GM21619 (cell line): ENCODE measurements around the gene RYR1.
A peak's percentile ranks its signal among the peaks of the same experiment; 100 is the strongest.
"Not testable (repeated sequence)": the region's sequence is repeated elsewhere in the genome, so short reads cannot be mapped to it uniquely, and the experiment has no call there.

Experiments
- ATAC-seq: cut with Tn5 transposase; IDR thresholded peaks from one replicate; pipeline ENCODE4 v1.9.1; 2021; ENCODE audit not compliant: unreplicated experiment

Gene RYR1

DNA sequence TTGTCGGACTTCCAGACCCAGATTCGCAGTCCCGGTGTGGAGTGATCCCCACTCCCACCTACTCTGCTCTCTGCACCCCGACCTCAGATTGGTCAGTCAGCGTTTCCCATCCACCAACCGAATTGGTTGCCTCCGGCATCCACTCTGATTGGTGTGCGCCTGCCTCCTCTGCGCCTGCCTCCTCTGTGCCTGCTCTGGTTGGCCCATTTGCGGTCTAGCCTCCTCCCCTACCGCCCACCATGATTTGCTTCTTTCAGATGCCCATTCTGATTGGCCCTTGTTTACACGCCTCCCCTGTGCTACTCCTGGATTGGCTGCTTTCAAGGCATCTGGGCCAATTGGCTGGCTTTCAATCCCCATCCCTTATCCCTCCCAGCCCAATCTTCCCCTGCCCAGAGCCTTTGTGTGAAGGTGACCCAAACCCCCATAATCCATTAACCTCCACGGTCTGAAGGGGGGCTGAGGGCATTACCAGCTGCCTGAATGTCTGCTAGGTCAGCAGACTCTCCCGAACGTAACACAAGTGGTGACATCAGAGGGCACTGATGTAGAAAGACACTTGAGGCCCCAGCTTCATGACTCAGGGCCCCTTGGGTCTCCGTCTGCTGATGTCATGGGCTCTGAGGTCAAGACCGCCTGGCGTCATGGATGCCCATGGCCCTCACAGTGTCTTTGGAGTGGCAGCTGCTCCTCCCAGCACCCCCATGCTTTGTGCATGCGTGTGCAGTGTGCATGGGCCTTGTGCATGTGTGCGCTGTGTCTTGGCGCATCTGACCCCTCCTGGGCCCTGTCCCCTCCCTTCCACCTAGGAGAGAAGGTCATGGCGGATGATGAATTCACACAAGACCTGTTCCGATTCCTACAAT is 103.8 kb downstream of the RYR1 start:
- ATAC-seq, result no peak

DNA sequence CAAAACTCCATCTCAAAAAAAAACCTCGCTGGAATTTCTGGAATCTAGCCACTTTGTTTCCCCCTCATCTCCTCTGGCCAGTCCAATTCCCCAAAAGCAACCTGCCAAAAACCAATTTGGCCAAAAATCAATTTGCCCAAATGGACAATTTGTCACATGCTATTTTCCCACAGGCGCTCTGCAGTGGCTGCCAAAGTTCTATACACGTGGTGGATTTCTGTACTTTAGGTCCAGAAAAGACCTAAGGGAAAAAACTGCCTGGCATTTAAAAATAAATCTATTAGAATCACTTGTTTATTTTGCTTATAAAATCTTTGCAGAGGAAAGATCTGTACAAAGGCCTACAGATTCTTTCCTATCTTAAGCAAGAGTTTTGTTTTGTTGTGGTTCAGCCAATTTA is 104.9 kb downstream of the RYR1 start:
- no peak for ATAC-seq

DNA sequence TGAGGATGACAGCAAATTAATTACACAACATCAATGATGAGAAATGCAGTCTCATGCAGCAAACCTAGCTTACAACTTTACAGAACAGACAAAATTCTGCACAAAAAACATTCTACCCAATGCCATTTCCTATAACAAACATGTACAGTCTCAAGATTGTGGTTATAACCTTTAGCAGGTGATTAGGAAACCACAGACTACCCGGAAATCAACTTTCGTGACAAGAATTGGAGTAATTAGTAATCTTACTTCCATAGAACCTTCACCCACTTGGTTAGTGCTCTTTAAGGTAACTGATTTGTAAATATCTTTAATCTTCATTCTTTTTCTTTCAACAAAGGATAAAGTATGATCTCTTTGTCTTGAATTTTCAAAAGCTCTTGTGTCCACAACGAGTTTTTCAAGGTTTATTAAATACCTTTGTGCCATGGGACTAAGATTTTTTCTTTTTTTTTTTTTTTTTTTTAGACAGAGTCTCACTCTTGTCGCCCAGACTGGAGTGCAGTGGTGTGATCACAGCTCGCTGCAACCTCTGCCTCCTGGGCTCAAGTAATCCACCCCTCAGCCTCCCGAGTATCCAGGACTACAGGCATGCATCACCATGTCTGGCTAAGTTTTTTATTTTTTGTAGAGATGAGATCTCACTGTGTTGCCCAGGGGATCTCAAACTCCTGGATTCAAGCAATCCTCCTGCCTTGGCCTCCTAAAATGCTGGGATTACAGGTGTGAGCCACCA is 105.5 kb downstream of the RYR1 start:
- ATAC-seq, result no peak

DNA sequence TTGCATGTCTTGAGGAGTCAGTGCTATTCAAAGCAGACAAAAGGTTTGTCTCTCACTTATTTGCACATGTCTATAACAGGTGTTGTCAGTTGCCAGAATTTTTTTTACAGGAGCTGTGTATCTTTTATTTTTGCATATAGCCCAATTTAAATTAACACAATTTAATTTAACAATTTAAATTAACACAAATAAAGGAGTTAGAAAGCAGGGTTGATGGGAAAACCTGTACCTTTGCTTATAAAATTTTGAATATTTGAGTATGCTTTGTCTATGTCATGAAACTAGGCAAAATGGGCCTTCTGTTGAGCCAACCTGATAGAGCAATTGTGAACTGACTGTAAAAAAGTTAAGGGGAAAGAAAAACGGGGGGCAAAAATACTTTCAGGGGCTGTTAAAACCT is 106.3 kb downstream of the RYR1 start:
- no peak for ATAC-seq

DNA sequence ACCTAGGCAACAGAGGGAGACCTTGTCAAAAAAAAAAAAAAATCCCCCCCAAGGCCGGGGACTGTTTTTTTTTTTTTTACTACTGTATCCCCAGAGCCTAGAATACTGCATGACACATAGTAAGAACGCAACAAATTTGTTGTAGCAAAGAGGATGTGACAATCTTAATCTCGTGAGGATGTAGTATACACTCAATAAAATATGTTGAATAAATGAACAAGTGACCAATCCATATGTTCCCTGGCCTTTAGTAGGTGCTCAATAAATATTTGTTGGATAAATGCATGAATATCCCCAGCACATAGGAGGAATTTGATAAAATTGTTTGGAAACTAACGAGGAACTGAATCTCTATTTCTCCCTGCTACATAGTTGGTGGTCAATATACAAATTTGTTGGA is 108.5 kb downstream of the RYR1 start:
- ATAC-seq, result no peak

DNA sequence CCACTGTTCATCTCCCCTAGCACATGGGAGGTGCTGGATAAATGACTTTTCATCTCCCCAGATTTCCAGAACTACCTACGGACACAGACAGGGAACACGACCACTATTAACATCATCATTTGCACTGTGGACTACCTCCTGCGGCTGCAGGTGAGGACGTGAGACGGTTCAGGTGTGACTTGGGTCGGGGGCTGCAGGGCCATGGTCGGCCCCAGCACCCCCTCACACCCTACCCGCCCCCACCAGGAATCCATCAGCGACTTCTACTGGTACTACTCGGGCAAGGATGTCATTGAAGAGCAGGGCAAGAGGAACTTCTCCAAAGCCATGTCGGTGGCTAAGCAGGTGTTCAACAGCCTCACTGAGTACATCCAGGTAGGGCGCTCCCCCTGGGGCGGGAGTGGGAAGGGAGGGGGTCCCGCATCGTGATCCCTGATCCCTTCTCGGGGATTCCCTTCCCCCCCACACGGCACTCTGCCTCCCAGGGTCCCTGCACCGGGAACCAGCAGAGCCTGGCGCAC is 109.9 kb downstream of the RYR1 start:
- ATAC-seq, result no peak

DNA sequence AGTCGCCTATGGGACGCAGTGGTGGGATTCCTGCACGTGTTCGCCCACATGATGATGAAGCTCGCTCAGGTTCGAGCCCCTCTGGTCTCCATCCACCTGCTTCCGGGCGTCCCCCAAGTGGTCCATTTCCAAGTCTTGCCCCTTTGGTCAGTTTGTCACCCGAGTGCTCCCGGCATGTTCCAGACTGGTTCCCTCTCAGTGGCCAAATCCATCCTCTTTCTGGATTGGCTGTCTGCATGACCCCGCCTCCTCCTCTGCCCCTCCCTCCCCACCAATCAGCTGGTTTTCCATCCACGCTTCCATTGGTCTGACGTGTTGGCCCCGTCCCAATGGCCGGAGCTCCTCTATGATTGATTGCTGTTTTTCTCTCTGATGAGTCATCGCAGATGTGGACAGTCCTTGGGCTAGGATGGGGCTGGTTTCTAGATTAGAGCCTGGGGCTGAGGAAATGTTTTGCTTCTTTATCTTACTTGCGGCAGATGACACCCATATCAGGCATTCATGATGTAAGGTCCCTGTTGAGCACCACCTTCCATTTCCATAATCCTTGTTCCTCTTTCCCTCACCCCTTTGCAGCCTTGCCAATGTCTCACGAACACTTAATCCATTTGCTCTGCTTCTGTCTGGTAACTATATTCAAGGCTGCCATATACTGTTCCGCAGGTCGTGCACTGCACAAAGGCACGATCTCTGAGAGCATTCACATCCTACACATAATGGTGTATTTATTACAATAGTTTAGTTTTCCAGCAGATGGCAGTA is 110.5 kb downstream of the RYR1 start:
- no peak for ATAC-seq

DNA sequence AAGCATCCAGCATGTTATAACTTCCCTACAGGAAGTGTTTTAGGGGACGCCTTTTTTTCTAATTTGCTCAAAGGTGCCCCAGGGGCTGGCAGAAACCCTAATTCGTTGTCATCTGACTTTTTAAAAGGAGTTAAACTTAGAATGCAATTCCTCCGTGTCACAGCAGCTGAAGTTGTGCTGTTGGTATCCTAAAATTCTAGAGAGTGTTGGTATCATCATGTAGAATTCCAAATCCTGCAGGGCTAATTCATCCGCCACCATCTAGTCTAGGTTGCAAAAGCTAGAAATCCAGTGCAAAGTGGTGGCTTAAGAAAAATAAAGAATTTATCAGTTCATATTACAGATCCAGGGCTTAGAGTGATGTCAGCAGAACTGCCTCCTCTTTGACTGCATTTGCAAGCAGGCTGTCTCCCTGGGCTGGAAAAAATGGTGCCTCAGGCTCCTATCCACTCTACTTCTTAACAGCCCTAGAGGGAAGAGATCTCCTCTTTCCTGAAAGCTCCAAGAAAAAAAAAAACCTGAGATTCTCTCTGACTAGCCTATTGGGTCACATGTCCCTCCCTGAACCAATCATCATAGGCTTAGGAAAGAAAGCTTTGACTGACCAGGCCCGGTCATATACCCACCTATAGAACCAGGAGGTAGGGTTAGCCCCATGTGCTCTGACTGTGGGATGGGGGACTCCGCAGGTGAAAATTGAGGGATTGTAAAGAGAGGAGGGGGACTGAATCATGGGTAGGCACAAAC is 111.3 kb downstream of the RYR1 start:
- ATAC-seq, result no peak

DNA sequence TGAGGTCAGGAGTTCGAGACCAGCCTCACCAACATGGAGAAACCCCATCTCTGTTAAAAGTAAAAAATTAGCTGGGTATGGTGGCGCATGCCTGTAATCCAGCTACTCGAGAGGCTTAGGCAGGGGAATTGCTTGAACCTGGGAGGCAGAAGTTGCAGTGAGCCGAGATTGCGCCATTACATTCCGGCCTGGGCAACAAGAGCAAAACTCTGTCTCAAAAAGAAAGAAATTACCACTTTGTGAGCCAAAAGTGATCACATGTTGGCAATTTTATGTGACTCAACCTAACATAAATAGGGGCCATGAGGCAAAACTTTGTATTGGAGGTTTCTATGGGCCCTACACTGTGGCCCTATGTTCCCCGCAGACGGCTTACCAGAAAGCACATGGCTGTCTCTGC is 112.1 kb downstream of the RYR1 start:
- no peak for ATAC-seq

DNA sequence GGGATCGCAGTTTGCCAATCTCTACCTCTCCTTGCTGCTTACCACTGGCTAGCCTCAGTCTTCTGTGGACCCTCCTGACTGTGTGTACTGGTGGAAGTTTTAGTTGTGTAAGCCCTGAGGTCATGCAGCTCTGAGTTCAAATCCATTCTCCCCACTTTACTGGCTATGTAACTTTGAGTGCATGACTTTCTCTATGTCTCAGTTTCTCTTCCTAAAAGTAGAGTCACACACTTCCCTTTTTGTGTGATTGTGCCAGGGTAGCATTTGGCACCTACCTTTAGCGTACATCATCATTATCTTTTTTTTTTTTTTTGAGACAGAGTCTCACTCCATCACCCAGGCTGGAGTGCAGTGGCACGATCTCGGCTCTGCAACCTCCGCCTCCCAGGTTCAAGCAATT is 113.9 kb downstream of the RYR1 start:
- ATAC-seq, result no peak

DNA sequence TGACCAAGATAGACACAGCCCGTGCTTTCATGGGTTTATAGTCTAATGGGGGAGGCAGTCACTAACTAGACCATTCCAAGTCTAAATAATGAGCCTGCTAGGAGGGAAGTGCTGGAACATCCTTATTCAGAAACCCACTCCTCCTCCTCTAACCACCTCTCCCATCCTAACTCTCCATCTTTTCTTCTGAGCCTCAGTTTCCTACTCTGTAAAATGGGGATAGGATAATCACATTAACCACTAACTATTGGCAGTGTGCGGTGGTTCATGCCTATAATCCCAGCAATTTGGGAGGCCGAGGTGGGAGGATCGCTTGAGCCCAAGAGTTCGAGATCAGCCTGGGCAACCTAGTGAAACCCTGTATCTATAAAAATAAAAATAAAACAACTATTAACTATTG is 115.6 kb downstream of the RYR1 start:
- ATAC-seq, result no peak

DNA sequence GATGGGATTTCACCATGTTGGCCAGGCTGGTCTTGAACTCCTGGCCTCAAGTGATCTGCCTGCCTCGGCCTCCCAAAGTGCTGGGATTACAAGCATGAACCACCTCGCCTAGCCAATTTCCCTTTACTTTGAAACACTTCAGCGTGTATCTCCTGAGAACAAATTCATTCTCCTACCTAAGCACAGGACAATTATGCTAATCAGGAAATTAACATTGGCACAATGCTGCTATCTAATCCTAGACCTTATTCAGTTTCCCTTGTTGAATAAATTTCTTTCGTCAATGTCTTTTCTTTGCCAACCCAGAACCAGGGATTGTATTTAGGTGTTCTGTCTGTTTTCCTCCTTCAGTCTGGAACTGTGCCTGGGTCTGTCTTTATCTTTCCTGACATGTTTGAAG is 116.5 kb downstream of the RYR1 start:
- ATAC-seq, result no peak

DNA sequence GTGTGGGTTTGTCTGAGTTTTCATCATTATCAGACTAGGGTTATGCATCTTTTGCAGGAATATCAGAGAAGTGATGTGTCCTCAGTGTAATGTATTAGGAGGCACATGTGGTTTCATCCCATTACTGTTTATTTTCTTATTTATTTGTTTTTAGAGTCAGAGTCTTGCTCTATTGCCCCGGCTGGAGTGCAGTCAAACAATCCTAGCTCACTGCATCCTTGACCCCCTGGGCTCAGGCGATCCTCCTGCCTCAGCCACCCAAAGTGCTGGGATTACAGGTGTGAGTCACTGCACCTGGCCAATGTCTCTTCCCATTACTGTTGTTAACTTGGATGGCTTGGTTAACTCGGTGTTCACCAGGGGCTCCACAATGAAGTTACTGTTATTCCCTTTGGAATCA is 116.9 kb downstream of the RYR1 start:
- no peak for ATAC-seq

DNA sequence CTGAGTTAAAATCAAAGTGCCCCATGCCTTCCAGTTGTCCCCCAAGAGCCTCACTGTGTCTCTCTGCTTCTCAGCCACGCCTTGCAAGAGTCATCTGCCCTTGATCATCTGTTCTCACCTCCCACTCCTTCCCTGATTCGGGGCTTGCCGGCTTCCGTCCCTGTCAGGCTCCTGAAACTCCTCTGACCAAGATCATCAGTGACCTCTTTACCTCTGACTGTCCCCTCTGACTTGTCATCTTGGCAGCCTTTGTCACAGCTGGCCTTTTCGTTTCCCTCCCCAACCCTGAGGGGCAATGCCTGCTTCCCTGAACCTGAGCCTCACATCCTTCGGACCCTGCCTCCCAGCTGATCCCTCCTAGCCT is 117.9 kb downstream of the RYR1 start:
- peak; percentile 61 for ATAC-seq

DNA sequence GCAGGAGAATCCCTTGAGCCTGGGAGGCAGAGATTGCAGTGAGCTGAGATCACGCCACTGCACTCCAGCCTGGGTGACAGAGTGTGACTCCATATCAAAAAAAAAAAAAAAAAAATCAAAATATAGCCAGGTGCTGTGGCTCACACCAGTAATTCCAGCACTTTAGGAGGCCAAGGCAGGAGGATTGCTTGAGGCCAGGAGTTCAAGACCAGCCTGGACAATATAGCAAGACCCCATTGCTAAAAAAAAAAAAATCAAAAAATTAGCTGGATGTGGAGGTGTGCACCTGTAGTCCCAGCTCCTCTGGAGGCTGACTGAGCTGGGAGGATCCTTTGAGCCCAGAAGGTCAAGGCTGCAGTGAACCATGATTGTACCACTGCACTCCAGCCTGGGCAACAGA is 119.7 kb downstream of the RYR1 start:
- not testable (repeated sequence) for ATAC-seq

DNA sequence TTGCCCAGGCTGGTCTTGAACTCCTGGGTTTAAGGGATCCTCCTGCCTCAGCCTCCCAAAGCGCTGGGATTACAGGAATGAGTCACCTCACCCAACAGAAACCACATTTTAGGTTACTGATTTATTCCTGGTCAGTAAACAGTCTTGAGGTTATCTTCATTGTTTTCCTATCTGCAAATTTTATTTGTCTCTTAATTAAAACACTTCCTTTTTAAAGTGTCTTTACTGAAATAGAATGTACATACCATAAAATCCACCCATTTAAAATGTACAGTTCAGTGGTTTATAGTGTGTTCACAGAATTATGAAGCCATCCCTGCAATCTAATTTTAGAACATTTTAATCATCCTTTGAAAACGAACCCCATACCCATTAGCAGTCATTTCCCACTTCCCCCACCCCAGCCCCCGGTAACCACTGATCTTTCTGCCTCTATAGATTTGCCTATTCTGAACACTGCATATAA is 121.2 kb downstream of the RYR1 start:
- no peak for ATAC-seq

DNA sequence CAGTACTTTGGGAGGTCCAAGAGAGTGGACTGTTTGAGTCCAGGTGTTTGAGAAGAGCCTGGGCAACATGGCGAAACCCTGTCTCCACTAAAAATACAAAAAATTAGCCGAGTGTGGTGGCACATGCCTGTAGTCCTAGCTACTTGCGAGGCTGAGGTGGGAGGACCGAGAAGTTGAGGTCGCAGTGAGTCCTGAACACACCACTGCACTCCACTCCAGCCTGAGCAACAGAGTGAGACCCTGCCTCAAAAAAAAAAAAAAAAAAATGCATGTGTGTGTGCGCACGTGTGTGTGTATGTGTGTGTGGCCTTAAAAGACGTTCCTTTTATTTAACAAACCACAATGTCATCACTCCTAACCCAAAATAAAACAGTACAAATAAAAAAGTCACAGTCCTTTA is 121.7 kb downstream of the RYR1 start:
- no peak for ATAC-seq

DNA sequence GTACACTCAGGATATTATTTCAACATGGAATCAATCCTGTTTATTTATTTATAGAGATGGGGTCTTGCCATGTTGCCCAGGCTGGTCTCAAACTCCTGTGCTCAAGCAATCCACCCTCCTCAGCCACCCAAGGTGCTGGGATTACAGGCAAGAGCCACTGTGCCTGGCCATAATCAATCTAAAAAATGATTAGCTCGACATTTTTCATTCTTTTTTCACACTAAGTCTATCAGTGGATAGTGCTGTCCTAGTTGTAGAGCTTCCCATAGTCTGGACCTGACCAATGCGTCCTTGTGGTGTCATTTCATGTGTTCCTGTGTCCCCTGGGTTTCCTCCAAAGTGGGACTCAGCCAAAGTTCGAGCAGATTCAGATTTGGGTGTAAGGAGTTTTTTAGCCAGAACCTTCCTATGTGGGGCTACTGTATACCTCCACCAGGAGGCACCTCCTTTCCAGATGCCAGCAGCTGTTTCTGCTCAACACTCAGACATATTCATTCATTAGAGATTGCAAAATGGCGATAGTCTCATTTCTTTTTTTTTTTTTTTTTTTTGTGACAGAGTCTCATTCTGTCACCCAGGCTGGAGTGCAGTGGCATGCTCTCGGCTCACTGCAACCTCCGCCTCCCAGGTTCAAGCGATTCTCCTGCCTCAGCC is 123.2 kb downstream of the RYR1 start:
- no peak for ATAC-seq

DNA sequence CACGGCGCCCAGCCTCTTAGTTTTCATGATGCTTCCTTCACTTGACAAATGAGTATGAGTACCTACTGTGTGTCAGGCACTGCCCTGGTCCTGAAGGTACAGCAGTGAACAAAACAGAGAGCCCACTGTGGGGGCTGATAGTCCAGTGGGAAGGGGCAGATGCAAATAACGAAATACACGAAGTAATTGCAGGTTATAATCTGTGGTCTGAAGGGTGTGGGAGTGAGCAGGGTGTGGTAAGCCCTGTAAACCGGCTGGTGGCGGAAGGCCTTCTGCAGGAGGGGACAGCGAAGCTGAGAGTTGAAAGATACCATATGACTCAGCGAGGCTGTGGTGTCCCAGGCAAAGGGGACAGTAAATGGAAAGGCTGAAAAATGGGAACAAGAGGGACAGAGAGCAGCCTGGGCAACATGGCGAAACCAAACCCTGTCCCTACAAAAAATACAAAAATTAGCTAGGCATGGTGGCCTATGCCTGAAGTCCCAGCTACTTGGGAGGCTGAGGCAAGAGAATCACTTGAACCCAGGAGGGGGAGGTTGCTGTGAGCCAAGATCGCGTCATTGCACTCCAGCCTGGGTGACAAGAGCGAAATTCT is 123.8 kb downstream of the RYR1 start:
- ATAC-seq, result peak; percentile 37

DNA sequence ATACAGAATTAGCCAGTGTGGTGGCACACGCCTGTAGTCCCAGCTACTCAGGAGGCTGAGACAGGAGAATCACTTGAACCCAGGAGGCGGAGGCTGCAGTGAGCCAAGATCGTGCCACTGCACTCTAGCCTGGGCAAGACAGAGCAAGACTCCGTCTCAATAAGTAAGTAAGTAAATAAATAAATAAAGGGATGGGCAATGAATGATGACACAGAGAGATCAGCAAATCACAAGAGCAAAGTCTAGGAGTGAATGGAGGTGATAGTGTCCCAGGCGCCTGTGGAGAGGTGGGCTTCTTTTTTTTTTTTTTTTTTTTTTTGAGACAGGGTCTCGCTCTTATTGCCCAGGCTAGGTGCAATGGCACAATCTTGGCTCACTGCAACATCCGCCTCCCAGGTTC is 125.4 kb downstream of the RYR1 start:
- not testable (repeated sequence) for ATAC-seq
